Vagina (tissue), 2 donors: ENCODE data around the gene BCAT1. TPM values are rescaled to one million over a fixed set of nuclear protein-coding genes. Genes with fewer than 3 reads are reported as not detected.
"Not testable (repeated sequence)": the region's sequence is repeated elsewhere in the genome, so short reads cannot be mapped to it uniquely, and the experiment has no call there.

Experiments
- DNase-seq, 2 donors: peaks; one replicate each; pipeline ENCODE4 v3.0.0-alpha.2; 2017; ENCODE audit errors: extremely low spot score in 2 of 2
- H3K27ac ChIP-seq: fragments of 200-600 bp; sonication (generic); one replicate; pipeline ENCODE4 v1.5.1; 2019
- H3K27me3 ChIP-seq: fragments of 200-600 bp; sonication (generic); one replicate; pipeline ENCODE4 v1.5.1; 2019
- H3K36me3 ChIP-seq, 2 donors: fragments of 200-600 bp; sonication (generic); one replicate each; pipeline ENCODE4 v1.5.1; 2017 to 2019
- H3K4me1 ChIP-seq: fragments of 200-600 bp; sonication (generic); one replicate; pipeline ENCODE4 v1.5.1; 2019
- H3K4me3 ChIP-seq, 2 donors: fragments of 200-600 bp; sonication (generic); 1 replicate in 1 of 2; 2 replicates in 1 of 2; pipeline ENCODE4 v1.5.1; 2016 to 2019
- H3K9me3 ChIP-seq: fragments of 200-600 bp; sonication (generic); one replicate; pipeline ENCODE4 v1.5.1; 2019
- POLR2A ChIP-seq, 2 donors: fragments of 450-650 bp; IDR thresholded peaks; one replicate each; pipeline ENCODE4 v1.6.1; 2017; ENCODE audit warnings: antibody characterized with exemption in 2 of 2, mild to moderate bottlenecking in 2 of 2, moderate library complexity in 2 of 2
- POLR2AphosphoS5 ChIP-seq, 2 donors: sonication (generic); formaldehyde crosslinking; IDR thresholded peaks; one replicate each; pipeline ENCODE4 v1.9.0; 2017; ENCODE audit warnings: antibody characterized with exemption in 2 of 2, mild to moderate bottlenecking in 2 of 2, low read depth in 1 of 2; ENCODE audit not compliant: insufficient read depth in 1 of 2
- intact Hi-C: fragments of 100-400 bp; cut with DNase I; formaldehyde crosslinking; loops from one replicate; pipeline ENCODE4 v1.15.1; 2023
- total RNA-seq: library from RNA; depleted of rRNA; stranded (reverse); fragments of >200 nt; gene quantifications from one replicate; pipeline ENCODE4 v1.2.3, GENCODE V29; 2016
- TF ChIP-seq, protein P1 (sequence below), 3 experiments: fragments of 450-650 bp in 2 of 3; fragments of 200-600 bp in 1 of 3; sonication (generic) in 1 of 3; IDR thresholded peaks; one replicate each; pipeline ENCODE4 v1.5.1; 2017 to 2019; ENCODE audit warnings: antibody characterized with exemption in 3 of 3, mild to moderate bottlenecking in 2 of 3, moderate library complexity in 2 of 3

The BCAT1 gene
- total RNA-seq, 1 donor from 2014 or later, result 20.6 TPM

DNA sequence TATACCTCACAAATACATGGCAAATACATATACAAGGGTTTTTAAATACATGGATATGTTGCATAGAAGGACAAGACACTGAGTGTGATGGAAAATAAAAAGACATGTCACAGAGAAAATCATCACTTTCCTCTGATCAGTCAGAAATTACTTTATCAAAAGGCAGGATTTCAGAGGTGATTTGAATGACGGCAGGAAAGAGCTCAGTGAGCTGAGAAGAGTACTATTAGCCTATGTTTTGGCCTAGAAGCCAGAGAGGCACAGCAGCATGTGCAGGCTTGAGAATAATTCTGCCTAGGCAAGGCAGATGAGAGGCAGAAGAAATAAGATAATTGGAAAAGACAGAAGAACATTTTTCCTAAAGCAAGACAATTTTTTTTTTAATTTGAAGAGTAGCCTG, 94.9 kb downstream of the BCAT1 start:
- no peaks in the 10 kb centered on the region for H3K9me3 ChIP-seq
- no peak overlapping the region for H3K27ac ChIP-seq
- H3K4me3 ChIP-seq, result no peak overlapping the region
- no peaks in the 10 kb centered on the region for H3K27me3 ChIP-seq
- DNase-seq, result no peak
- H3K4me1 ChIP-seq, result no peaks in the 10 kb centered on the region
- H3K36me3 ChIP-seq, result no peaks in the 10 kb centered on the region
- intact Hi-C loops, result no loop called here
- TF ChIP-seq, protein P1, sequence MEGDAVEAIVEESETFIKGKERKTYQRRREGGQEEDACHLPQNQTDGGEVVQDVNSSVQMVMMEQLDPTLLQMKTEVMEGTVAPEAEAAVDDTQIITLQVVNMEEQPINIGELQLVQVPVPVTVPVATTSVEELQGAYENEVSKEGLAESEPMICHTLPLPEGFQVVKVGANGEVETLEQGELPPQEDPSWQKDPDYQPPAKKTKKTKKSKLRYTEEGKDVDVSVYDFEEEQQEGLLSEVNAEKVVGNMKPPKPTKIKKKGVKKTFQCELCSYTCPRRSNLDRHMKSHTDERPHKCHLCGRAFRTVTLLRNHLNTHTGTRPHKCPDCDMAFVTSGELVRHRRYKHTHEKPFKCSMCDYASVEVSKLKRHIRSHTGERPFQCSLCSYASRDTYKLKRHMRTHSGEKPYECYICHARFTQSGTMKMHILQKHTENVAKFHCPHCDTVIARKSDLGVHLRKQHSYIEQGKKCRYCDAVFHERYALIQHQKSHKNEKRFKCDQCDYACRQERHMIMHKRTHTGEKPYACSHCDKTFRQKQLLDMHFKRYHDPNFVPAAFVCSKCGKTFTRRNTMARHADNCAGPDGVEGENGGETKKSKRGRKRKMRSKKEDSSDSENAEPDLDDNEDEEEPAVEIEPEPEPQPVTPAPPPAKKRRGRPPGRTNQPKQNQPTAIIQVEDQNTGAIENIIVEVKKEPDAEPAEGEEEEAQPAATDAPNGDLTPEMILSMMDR (IDR thresholded peaks at IDR 0.05), result no peak

DNA sequence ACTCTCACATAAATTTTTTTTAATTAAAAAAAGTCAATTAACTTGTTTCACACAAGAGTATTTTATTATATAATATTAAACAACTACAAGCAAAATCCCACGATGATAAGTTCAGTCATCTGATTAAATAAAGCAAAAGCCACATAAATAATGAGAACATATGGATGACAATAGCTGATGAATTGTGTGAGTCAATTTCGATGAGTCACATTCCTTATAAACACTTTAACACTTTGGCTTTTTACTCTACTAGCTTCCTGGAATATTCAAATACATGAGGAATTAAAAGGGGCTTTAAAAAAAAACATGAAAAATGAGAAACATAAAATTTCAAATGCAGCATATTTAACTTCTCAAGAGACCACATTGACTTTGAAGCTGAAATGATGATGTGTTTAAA, 95.3 kb downstream of the BCAT1 start:
- intact Hi-C loops, result no loop called here
- H3K27me3 ChIP-seq, result no peaks in the 10 kb centered on the region
- H3K9me3 ChIP-seq, result no peaks in the 10 kb centered on the region
- no peak overlapping the region for H3K27ac ChIP-seq
- H3K4me3 ChIP-seq, result no peak overlapping the region
- H3K36me3 ChIP-seq, result no peaks in the 10 kb centered on the region
- H3K4me1 ChIP-seq, result no peaks in the 10 kb centered on the region
- TF ChIP-seq POLR2A (IDR thresholded peaks at IDR 0.05) (no peak), POLR2AphosphoS5 (IDR thresholded peaks at IDR 0.05; ENCODE audit: insufficient read depth in 1 of 2, low read depth in 1 of 2) (no peak)
- TF ChIP-seq, protein P1 (IDR thresholded peaks at IDR 0.05), result no peak
- DNase-seq, result no peak

DNA sequence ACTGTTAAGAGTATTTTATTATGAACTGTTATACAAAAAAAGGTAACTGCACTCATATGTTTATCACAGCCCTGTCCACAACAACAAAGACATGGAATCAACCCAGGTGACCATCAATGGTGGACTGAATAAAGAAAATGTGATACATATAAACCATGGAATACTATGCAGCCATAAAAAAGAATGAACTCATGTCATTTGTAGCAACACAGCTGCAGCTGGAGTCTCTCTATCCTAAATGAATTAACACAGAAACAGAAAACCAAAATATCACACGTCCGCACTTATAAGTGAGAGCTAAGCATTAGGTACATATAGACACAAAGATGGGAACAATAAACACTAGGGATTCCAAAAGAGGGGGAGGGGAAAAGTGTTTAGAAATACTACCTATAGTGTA, 95.8 kb downstream of the BCAT1 start:
- Histone ChIP-seq H3K36me3 (no peaks in the 10 kb centered on the region), H3K4me3 (no peak overlapping the region), H3K27ac (no peak overlapping the region), H3K27me3 (no peaks in the 10 kb centered on the region), H3K4me1 (no peaks in the 10 kb centered on the region), H3K9me3 (no peaks in the 10 kb centered on the region)
- intact Hi-C loops, result no loop called here
- TF ChIP-seq POLR2AphosphoS5 (IDR thresholded peaks at IDR 0.05; ENCODE audit: insufficient read depth in 1 of 2, low read depth in 1 of 2), result no peak
- TF ChIP-seq POLR2A (IDR thresholded peaks at IDR 0.05), result no peak
- TF ChIP-seq, protein P1 (IDR thresholded peaks at IDR 0.05), result no peak
- no peak for DNase-seq

DNA sequence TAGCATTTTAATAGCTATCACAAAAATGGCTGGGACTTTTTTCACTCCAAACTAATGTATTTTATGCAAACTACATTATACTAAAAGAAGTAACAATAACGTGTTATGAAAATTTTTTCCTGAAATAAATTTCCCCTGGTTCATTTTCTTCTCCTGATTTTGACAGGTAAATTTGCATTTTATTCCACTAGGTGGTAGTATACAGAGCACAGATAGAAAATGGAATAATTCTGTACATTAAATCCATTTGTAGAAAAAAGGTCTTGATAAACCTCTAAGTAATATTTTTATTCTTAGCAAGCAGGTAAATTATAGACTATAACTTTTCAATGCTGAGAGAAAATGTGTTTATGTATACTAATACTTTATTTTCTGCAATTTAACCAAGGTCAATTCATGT, 96.5 kb downstream of the BCAT1 start:
- DNase-seq, result no peak
- TF ChIP-seq POLR2AphosphoS5 (IDR thresholded peaks at IDR 0.05; ENCODE audit: insufficient read depth in 1 of 2, low read depth in 1 of 2), result no peak
- TF ChIP-seq, protein P1 (IDR thresholded peaks at IDR 0.05), result no peak
- TF ChIP-seq POLR2A (IDR thresholded peaks at IDR 0.05), result no peak
- no peak overlapping the region for H3K4me3 ChIP-seq
- H3K27me3 ChIP-seq, result no peaks in the 10 kb centered on the region
- intact Hi-C loops, result no loop called here
- H3K27ac ChIP-seq, result no peak overlapping the region
- H3K9me3 ChIP-seq, result no peaks in the 10 kb centered on the region
- H3K4me1 ChIP-seq, result no peaks in the 10 kb centered on the region
- H3K36me3 ChIP-seq, result no peaks in the 10 kb centered on the region

DNA sequence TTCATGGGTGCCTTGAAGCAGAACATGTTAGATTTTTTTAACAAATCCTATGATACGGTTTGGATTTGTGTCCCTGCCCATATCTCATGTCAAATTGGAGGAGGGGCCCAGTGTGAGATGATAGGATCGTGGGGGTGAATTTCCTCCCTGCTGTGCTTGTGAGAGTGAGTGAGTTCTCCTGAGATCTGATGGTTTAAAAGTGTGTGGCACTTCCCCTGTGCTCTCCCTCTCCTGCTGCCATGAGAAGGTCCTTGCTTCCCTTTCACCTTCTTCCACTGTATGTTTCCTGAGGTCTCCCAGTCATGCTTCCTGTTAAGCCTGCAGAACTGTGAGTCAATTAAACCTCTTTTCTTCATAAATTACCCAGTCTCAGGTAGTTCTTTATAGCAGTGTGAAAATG, 97.0 kb downstream of the BCAT1 start:
- intact Hi-C loops, H3K9me3 ChIP-seq, H3K4me1 ChIP-seq, H3K27me3 ChIP-seq, DNase-seq, H3K36me3 ChIP-seq, H3K27ac ChIP-seq, H3K4me3 ChIP-seq: not testable (repeated sequence)

DNA sequence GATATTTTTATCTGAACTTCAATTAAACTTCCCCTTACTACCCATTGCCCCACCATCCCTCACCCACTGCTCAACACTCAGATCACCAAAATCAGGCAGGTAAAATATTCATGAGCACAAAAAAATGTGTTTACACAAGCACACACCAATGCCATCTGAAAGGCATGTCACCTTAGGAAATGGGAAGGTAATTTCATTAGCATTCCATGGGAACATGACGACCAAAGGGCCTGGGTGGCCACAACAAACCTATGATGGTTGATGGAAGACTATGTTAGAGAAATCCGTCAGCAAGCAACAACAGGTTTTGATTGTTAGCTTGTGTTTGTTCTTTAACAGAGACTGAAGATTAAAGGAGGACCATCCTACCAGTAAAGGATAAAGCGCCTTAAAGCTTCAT, 97.6 kb downstream of the BCAT1 start:
- TF ChIP-seq, protein P1 (IDR thresholded peaks at IDR 0.05), result no peak
- no peak for TF ChIP-seq POLR2AphosphoS5 (IDR thresholded peaks at IDR 0.05; ENCODE audit: insufficient read depth in 1 of 2, low read depth in 1 of 2)
- TF ChIP-seq POLR2A (IDR thresholded peaks at IDR 0.05), result no peak
- intact Hi-C loops, result no loop called here

More for the DNA sequence above, 97.6 kb downstream of the BCAT1 start:
- H3K9me3 ChIP-seq, result no peaks in the 10 kb centered on the region
- H3K4me1 ChIP-seq, result no peaks in the 10 kb centered on the region
- H3K27ac ChIP-seq, result no peak overlapping the region
- no peaks in the 10 kb centered on the region for H3K36me3 ChIP-seq
- DNase-seq, result no peak
- no peaks in the 10 kb centered on the region for H3K27me3 ChIP-seq
- no peak overlapping the region for H3K4me3 ChIP-seq
